Stimulated activated CD4-positive, alpha-beta T cell treated with anti-CD3 and anti-CD28 coated beads, Interleukin-4, amount 100 ng/mL, for 1 hour (primary cell): ENCODE results near the gene ERP29.
"Not testable (repeated sequence)": the region's sequence is repeated elsewhere in the genome, so short reads cannot be mapped to it uniquely, and the experiment has no call there.

Experiments
- DNase-seq: peaks from one replicate; pipeline ENCODE4 v3.0.0-alpha.2; 2020

ERP29 gene

DNA sequence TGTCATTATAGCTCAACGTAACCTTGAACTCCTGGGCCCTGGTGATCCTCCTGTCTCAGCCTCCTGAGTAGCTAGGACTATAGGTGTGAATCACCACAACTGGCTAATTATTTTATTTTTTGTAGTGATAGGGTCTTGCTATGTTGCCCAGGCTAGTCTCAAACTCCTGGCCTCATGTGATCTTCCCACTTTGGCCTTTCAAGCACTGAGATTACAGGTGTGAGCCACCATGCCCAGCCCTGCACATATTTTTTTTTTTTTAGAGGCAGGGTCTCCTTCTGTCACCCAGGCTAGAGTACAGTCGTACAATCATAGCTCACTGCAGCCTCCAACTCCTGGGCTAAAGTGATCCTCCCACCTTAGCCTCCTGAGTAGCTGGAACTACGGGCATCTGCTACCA lies 9.2 kb upstream of the ERP29 start:
- DNase-seq: no peak

DNA sequence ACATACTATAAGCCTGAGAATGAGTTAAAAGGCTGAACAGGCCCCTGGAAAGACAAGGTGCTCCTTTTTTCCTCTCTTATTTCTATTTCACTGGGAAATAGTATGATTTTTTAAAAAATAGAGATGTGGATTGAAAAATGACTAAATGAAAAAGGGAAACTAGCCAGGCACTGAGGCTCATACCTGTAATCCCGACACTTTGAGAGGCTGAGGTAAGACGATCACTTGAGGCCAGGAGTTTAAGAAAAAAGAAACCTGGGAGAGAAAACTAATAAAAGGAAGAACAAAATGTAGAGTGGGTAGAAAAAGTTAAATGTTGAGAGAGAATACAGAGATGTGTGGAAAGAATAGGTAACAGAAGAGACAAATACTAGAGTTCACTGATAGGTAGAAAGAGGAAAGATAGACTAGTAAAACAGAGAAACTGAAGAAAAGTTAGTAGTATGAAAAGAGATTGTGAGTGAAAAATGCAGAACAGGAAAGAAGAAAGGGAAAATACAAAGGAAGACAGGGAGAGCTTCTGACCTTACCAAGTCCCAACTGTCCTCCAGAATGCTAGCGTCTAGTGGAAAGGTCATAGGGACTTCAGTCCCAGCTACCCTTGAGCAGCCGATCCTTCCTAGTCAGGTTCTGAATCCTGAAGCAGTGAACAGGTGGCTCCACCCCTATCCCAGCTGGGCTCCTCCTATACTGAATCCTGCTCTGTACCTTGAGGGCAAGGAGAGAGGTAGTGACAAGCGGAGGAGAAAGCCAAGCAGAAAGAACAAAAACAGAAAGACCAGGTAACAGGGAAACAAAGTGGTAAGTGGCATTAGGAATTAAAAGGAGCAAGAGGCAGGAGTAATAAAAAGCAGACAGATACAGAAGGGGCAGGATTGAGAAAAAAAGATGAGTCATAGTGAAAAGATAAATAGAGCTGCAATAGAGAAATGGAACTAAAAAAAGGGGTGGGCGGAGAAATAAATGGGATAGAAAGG lies 7.5 kb upstream of the ERP29 start:
- no peak for DNase-seq

DNA sequence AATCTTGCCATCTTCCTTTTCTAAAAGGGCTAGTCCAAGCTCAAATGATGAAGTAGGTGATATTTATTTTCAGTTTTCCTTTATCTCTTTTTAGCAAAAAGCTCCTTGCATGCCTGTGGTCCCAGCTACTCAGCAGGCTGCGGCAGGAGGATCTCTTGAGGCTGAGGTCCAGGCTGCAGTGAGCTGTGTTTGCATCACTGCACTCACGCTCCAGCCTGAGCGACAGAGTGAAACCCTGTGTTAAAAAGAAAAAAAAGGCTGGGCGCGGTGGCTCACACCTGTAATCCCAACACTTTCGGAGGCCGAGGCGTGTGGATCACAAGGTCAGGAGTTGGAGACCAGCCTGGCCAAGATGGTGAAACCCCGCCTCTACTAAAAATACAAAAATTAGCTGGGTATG lies 5.3 kb upstream of the ERP29 start:
- DNase-seq: no peak

DNA sequence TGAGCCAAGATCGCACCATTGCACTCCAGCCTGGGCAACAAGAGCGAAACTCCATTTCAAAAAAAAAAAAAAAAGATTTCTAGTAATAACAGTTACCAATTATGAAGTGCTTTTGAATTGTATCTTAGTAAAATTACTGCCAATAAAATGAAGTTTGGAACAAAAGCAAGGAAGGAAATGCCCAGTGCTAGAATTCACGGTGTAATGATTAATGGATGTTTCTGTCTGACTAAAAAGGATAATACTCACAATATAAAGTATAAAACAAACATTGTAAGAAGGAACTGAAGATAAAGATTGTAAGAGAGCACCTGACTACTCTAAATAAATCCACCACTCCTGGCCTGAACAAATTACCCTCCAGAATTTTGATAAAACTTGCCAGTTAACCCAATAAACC lies 4.3 kb upstream of the ERP29 start:
- no peak for DNase-seq

DNA sequence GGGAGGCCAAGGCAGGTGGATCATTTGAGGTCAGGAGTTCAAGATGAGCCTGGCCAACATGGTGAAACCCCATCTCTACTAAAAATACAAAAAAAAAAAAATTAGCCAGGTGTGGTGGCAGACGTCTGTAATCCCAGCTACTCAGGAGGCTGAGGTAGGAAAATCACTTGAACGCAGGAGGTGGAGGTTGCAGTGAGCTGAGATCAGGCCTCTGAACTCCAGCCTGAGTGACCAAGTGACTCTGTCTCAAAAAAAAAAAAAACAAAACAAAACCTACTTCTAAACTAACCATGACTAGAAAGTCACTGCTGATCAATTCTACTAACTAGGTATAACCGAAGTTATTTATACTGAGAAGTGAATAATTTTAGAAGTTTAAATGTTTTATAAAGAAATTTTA lies 3.6 kb upstream of the ERP29 start:
- DNase-seq: not testable (repeated sequence)

DNA sequence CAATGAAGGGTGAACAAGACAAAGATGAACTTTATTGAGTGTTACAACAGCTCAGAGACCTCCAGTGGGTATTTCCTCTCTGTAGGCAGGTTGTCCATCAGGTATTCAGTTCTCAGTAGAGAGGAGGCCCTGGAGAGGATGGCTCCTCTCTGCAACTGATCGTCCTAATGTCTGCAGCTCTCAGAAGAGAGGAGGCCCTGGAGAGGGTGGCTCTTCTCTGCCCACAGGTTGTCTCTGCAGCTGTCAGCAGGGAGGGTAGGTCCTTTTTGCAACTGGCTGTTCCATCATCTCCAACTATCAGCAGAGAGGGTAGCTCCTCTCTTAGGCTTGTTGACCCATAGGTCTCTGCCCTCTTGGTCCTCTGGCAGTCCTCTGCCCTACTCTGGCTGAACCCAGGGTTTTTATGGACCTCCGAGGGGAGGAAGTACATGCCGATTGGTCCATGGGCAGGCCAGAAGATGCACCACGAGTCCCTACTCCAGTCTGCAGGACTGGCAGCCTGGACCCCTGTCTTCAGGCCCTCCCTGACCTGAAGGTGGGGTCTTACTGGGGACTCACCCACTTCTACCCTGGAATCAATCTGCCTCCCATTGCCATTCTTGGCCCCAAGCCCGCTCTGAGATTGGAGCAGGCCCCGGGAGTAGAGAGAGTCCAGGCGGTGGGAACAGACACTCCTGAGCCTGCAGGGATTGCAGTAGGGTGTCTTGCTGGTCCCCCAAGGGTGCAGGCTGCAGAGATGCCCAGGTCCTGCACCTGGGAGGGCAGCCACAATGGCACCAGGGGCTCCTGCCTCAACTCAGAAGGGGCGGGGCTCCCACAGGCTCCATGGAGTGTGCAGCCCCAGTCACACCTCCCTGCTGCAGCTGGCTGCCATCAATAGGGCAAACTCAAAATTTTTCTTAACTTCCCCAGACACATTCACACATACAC lies 2.5 kb upstream of the ERP29 start:
- no peak for DNase-seq

DNA sequence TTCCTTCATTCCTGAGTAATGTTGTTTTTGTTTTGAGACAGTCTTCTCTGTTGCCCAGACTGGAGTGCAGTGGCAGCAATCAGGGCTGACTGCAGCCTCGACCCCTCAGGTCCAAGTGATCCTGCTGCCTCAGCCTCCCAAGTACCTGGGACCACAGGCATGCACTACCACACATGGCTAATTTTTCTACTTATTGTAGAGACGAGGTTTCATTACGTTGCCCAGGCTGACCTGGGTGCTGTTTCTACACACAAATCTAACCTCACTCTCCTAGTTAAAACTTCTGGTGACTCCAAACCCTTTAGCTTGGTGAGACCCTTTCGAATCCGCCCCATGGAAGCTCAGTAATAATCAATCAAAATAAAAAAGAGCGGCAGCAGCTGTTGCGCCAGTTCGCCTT lies 1.5 kb upstream of the ERP29 start:
- DNase-seq: no peak

DNA sequence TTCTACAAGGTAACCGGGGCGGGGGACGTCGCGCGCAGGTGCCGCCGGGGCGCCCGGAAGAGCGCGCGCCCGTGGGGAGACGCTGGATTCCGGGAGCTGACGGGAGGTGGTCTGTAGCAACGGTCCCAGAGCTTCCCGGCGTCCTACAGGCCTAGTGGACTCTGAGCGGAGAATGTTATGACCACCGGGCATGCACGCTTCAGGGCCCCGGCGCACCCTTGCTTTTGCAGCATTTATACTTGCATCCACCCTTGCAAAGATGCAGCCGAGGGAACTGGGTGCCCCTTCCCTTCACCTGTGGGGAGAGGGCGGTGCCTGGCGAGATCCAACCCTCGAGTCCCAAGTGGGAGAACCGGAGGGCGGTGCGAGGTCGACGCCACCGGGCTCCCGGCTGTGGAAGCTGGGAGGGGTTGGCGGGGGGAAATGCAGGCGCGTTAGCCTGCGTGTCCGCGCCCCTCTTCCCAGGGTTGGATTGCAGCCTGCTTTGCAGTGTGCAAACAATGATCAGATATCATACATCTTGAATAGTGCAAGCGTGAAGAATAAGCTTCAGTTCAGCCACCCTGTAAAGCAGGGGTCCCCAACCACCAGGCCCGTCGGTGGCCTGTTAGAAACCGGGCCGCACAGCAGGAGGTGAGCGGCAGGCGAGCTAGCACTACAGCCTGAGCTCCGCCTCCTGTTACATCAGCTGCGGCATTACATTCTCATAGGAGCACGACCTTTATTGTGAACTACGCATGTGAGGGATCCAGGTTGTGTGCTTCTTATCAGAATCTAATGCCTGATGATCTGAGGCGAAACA lies 576 bp downstream of the ERP29 start:
- DNase-seq: peak; percentile 69

DNA sequence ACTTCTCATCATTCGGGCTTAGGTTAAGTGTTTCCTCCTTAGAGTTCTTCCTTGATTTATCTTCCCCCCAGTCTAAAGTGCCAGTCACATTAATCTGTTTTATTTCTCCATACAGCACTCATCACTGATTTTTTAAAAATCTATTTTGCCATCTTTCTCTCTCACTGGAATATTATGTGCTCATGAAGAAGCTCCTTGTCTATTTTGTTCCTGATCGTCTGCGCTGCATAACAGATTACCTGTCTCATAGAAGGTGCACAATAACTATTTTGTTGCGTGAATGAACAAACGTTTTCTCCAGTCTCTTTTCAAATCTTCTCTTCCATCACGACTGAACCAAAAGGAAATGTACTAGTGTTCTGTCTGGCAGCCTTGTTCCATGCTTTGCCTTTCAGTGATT lies 2.7 kb downstream of the ERP29 start:
- DNase-seq: no peak

DNA sequence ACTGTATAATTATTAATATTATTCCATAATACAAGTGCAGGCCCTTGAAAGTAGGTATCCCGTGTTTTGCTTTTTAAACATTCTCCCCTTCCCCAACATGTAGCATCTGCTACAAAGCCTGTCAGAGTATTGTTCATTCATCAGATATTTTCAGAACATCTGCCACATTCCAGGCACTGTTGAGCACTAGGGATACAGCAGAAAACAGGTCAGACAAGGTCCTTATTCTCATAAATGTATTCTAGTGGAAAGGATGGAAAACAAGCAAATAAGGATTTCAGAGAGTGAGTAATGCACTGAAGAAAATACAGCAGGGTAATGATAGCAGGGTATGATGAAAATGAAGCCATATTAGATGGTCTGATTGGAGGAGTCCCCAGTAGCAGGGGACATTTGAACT lies 3.8 kb downstream of the ERP29 start:
- no peak for DNase-seq

DNA sequence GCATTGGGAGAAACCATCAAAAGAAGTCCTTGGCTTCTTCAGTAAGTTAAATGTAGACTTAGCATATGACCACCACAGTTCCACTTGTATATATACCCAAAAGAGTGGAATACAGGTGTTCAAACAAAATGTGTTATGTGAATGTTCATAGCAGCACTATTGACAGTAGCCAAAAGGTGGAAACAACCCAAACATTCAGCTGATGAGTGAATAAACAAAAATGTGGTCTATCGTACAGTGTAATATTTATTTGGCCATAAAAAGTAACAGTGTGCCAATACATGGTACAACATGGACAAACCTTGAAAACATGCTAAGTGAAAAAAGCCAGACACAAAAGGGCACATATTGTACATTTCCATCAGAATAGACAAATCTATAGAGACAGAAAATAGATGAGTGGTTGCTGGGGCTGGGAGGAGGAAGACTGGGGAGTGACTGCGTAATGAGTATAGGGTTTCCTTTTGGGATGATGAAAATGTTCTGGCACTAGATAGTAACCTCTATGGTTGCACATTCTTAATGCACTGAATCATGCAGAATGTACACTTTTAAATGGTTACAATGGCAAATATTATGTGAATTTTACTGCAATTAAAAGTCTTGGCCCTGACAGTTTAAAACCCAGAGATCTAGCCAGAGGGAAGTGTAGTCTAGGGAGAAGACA lies 5.5 kb downstream of the ERP29 start:
- no peak for DNase-seq

DNA sequence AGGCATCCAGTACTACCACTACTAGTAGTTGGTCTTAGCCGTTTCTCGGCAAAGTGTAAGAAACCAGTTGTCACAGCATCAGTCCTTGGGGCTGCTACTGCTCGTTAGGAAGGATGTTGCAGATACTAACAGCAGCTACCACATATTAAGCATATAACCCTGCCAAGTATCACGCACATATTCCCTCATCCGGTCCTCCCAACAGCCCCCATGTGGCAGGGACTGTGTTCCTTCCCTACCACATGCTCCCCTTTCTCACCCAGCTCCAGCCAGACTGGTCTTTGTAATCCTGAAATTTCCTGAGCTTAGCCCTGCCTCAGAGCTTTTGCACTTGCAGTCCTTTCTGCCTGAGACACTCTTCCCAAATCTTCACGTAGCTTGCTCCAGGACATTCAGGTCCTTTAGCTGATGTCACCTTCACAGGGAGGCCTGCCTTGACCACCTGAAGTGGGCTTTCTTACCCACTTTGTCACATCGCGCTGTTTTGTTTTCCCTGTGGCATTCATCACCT lies 7.8 kb downstream of the ERP29 start:
- DNase-seq: no peak

DNA sequence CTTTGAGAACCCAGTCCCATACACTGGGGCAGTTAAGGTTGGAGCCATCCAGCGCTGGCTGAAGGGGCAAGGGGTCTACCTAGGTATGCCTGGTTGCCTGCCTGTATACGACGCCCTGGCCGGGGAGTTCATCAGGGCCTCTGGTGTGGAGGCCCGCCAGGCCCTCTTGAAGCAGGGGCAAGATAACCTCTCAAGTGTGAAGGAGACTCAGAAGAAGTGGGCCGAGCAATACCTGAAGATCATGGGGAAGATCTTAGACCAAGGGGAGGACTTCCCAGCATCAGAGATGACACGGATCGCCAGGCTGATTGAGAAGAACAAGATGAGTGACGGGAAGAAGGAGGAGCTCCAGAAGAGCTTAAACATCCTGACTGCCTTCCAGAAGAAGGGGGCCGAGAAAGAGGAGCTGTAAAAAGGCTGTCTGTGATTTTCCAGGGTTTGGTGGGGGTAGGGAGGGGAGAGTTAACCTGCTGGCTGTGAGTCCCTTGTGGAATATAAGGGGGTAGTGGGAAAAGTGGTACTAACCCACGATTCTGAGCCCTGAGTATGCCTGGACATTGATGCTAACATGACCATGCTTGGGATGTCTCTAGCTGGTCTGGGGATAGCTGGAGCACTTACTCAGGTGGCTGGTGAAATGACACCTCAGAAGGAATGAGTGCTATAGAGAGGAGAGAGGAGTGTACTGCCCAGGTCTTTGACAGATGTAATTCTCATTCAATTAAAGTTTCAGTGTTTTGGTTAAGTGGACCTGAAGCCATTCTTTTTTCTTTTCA lies 9.2 kb downstream of the ERP29 start:
- DNase-seq: no peak

DNA sequence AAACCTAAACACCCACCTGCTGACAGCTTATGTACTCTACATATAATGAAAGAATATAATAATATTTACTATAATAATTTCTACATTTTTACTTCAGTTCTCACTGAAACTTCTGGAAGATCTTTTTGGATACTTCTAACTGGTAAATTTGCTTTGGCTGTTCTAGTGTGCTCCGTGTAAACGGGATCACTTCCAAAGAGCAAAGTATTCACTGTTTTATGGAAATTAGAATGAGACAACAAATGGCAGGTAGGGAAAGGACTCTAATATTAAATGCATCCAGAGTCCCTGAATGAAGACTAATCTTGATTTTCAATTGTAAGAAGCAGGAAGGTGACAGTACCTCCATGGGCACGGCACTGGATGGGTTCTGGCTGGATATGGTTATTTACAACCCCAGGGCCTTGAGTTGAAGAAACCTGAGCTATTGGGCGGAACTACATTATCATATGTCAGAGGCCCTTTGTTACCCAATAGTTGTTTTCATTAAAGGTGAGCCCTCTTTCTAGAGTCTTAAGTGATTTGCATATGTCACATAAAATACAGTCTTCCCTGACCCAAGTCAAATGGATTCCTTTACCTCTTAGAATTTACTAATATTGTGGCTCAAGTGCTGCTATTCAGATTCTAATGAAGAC lies 10.7 kb downstream of the ERP29 start:
- no peak for DNase-seq

DNA sequence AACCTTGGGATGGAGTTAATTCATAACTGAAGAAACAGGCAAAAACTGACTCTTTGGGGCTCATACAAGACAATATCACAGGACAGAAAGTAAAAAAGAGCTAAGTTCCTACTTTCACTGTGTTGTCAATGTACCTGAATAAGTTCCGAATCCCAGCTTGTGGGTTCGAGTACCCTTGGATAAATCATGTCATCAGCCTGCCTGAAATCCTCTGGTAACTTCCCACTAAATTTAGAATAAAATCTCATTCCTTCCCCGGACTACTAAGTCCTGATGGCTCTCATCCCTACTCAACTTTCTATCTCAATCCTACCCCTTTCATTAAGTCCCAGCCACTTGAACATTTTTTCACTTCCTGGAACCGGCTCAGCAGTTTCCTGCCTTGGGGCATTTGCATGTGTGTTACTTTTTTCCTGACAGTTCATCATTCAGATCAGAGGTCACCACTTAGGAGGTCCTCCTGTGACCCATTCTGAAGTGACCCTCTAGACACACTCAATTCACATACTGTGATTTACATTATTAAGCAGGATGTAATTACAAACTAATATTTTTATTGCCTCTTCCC lies 12.7 kb downstream of the ERP29 start:
- no peak for DNase-seq

DNA sequence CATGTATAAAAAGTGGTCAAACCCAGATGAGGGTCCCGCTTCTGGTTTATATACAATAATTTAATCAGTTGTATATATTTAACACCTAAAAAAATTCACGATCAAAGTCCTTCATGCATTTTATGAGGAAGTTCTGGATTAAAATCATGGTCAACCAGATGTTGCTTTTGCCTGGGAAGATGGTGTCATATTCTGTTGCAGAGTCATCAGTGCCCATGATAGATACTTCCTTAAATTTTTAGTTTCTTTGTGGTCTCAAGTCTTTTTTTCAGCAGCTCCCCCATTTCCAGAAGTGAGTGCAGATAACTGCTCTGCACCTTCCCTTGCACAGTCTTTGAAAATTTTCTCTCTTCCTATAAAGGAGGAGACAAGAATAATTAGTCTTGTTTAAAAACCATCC lies 16.1 kb downstream of the ERP29 start:
- no peak for DNase-seq

DNA sequence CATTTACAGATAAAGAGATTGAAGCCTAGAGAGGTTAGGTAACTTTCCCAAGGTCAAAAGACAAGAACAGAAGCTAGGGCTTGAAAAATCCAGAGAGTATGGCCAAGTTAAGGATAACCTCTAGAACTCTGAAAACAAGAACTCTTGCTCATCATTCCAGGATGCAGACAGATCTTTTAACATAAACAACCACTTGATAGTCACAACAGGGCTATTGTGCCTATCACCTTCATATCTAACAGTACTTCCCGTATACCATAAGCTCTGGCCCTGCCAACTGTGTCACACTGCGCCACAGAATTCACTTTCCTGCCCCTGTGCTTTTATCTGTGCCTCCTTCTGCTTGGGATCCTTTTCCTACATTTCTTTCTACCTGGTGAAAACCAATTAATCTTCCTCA lies 18.2 kb downstream of the ERP29 start:
- DNase-seq: no peak

DNA sequence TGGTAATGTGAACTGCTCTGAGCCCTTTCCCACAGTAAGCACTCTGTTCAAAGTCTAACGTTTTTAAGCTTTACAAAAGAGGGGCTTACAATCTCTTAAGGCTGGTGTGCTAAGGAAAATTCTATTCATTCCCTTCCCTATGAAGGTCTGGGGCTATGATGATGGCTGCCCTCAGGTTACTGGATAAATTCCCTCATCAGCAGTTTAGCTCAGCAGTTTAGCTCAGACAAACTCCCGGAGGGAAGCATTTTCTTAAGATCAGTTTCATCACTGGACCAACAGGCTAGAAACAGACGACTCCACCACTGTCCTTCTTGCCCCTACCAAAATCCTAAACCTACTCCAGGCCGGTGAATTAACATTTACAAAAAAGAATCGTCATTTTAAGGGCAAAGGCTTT lies 19.1 kb downstream of the ERP29 start:
- no peak for DNase-seq

DNA sequence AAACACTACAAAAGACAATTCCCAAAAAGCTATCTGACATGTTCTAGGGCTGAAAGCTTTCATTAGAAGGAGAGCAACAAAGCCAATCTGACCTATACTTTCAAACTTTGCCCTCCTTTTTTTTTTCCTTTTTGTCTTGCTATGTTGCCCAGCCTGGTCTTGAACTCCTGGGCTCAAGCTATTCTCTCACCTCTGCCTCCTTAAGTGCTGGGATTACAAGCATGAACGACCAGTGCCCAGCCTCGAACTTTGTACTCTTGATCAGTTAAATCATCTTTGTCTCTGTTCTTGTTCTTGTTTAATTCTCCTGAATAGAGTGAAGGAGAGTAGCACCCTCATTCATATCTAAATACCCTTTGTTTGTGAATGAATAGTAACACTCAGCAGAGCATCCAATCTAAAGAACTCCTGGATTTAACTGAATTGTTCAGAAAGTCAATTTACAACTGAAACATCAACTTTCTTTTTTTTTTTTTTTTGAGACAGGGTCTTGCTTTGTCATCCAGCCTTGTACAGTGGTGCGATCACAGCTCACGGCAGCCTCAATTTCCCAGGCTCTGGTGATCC lies 22.1 kb downstream of the ERP29 start:
- no peak for DNase-seq

DNA sequence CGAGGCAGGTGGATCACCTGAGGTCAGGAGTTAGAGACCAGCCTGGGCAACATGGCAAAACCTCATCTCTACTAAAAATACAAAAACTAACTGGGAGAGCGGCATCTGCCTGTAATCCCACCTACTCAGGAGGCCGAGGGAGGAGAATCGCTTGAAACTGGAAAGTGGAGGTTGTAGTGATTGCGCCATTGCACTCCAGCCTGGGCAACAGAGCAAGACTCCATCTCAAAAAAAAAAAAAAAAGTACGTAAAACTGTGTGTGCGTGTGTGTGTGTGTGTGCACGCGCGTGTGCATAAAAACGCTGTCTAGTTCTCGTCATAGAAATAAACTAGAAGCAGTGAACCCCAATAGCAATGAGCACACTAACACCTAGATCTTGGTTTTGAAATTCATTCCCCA lies 23.4 kb downstream of the ERP29 start:
- DNase-seq: not testable (repeated sequence)
